ENCODE data around the gene RASSF4.
A peak's percentile ranks its signal among the peaks of the same experiment; 100 is the strongest.

Gene RASSF4

DNA sequence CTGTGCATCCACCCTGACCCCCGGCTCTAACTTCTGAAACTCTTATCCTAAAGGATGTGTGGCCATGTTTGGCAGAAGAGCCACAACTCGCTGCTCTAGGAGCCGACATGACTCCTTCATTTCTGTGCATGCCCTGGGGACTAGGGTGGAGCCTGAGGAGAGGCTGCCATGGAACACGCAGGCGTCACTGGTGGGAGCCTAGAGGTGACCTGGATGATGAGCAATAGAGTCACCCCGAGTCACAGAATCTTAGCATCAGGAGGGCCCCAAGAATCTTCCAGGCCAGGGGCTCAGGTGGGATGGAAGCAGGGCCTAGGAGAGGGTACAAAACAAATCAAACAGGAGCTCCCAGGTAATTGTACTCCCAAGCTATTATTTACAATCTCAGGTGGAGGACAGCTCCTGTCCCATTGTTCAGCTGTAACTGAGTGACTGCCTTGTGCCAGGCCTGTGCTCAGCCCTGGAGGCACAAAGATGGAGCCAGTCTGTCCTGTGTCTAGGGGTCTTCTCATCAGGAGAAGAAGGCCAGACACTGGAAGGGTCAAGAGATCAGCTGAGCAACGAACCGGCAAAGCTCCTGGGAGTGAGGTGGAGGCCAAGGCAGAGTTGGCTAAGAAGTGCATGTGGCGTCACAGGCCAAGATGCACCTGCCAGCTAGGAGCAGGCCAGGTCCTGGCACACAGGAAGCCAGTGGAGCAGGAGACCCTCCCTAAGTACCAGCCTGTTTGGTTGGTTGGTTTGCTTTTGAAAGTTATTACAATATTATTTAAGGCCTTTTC lies 35.3 kb downstream of the RASSF4 start:
- H3K27ac ChIP-seq, result 0 out of 2 replicates have a peak overlapping the region, but pooled peaks have one; percentile 0
- no peak for TF ChIP-seq ZFX (IDR thresholded peaks at IDR 0.05)
- TF ChIP-seq, protein P1, sequence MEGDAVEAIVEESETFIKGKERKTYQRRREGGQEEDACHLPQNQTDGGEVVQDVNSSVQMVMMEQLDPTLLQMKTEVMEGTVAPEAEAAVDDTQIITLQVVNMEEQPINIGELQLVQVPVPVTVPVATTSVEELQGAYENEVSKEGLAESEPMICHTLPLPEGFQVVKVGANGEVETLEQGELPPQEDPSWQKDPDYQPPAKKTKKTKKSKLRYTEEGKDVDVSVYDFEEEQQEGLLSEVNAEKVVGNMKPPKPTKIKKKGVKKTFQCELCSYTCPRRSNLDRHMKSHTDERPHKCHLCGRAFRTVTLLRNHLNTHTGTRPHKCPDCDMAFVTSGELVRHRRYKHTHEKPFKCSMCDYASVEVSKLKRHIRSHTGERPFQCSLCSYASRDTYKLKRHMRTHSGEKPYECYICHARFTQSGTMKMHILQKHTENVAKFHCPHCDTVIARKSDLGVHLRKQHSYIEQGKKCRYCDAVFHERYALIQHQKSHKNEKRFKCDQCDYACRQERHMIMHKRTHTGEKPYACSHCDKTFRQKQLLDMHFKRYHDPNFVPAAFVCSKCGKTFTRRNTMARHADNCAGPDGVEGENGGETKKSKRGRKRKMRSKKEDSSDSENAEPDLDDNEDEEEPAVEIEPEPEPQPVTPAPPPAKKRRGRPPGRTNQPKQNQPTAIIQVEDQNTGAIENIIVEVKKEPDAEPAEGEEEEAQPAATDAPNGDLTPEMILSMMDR (conservative IDR thresholded peaks at IDR 0.05), result no peak

GRCh38 chr10:44995581-44995913 lies 35.9 kb downstream of the RASSF4 start:
- TF ChIP-seq, protein P1 (conservative IDR thresholded peaks at IDR 0.05), result no peak
- TF ChIP-seq ZFX (IDR thresholded peaks at IDR 0.05), result no peak
- peak overlapping the region; percentile 0; the same call in 1 of the 2 replicates for H3K27ac ChIP-seq

- H3K27ac ChIP-seq, result peak overlapping the region; percentile 18
- TF ChIP-seq, protein P1 (conservative IDR thresholded peaks at IDR 0.05), result no peak
Measured at GRCh38 chr10:44995914-44996669, 36.5 kb downstream of the RASSF4 start.

- TF ChIP-seq, protein P1 (conservative IDR thresholded peaks at IDR 0.05), result no peak
- no peak for TF ChIP-seq ZFX (IDR thresholded peaks at IDR 0.05)
- H3K27ac ChIP-seq, result no peak overlapping the region
Measured at GRCh38 chr10:44997105-44997748, 37.6 kb downstream of the RASSF4 start.

DNA sequence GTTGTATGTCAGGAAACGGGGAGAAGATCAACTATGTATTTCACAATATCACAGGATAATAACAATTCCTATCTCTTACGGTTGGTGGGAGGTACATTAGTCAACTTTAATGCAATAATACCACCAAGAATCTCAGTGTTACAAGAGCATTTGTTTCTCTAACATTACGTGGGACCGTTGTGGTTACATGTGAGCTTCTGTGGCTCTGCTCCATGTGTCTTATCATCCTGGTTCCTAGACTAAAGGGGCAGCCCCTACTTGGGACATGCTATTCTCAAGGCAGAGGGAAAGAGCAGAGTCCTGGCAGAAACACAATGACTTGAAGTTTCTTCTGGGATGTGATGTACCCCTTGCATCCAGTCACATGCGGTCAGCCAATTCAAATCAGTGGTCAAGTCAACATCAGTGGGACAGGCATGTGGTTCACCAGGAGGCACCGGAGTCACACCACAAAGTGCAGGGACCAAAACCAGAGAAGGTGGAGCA lies 38.6 kb downstream of the RASSF4 start:
- H3K27ac ChIP-seq, result no peak overlapping the region

DNA sequence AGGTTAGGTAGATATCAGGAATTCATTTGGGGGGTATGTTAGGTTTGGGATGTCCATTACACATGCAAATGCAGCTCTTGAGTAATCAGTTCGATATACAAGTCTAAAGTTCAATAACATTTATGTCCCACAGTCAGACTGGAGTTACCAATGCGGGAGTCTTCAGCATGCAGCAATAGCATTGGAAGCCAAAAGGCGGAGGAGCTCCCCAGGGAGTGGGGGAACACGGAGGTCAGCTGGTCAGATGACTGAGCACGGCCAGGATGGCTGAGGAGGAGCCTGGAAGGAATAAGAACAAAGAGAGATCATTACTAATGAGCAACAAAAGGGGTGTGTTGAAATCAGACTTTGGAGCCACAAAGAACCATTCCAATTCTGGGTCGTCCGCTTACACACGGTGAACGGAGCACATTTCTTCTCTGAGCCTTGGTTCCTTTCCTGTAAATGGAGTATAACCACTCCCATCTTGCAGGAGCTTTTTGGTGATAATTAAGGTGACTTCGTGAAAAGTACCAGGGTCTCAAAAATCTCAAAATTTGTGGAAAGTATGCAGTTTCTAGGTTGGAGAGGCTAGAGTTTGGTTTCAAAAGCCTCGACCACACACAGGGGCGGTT lies 40.6 kb downstream of the RASSF4 start:
- no peak for TF ChIP-seq ZFX (IDR thresholded peaks at IDR 0.05)
- TF ChIP-seq, protein P1 (conservative IDR thresholded peaks at IDR 0.05), result no peak
- H3K27ac ChIP-seq, result peak overlapping the region; percentile 82

More for the DNA sequence above, 38.6 kb downstream of the RASSF4 start:
- no peak for TF ChIP-seq ZFX (IDR thresholded peaks at IDR 0.05)
- TF ChIP-seq, protein P1 (conservative IDR thresholded peaks at IDR 0.05), result no peak

Measured in C4-2B (cell line).